Measurements from ENCODE around the gene PARP11.

- TF ChIP-seq, protein P1, sequence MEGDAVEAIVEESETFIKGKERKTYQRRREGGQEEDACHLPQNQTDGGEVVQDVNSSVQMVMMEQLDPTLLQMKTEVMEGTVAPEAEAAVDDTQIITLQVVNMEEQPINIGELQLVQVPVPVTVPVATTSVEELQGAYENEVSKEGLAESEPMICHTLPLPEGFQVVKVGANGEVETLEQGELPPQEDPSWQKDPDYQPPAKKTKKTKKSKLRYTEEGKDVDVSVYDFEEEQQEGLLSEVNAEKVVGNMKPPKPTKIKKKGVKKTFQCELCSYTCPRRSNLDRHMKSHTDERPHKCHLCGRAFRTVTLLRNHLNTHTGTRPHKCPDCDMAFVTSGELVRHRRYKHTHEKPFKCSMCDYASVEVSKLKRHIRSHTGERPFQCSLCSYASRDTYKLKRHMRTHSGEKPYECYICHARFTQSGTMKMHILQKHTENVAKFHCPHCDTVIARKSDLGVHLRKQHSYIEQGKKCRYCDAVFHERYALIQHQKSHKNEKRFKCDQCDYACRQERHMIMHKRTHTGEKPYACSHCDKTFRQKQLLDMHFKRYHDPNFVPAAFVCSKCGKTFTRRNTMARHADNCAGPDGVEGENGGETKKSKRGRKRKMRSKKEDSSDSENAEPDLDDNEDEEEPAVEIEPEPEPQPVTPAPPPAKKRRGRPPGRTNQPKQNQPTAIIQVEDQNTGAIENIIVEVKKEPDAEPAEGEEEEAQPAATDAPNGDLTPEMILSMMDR (IDR thresholded peaks at IDR 0.05) = no peak
- no peak for TF ChIP-seq POLR2AphosphoS5 (IDR thresholded peaks at IDR 0.05)
Measured at GRCh38 chr12:3791256-3791874, 81.8 kb downstream of the PARP11 start.
